PC-3 (cell line): Measurements from ENCODE around the gene GLI1. TPM values are rescaled to one million over a fixed set of nuclear protein-coding genes. Genes with fewer than 3 reads are reported as not detected.
A peak's percentile ranks its signal among the peaks of the same experiment; 100 is the strongest.

Experiments used
- ATAC-seq: fragments of 200-7000 bp; cut with Tn5 transposase; 2 replicates; pipeline ENCODE4 v1.9.1; 2020; ENCODE audit warnings: mild to moderate bottlenecking, moderate library complexity
- BruUV-seq: library from RNA; stranded (reverse); fragments of 400-500 nt; replicated peaks from 2 replicates; lab custom pipeline; 2021; lab: Mats Ljungman, UMichigan
- CTCF ChIA-PET: fragments of 300-600 bp; sonication (Branson Sonifier 250); formaldehyde crosslinking; loops from one replicate; lab custom pipeline; 2022; ENCODE audit warnings: antibody characterized with exemption; lab: Charles Lee
- POLR2A ChIA-PET: fragments of 300-600 bp; sonication (Branson Sonifier 250); formaldehyde crosslinking; loops from one replicate; lab custom pipeline; 2022; ENCODE audit warnings: antibody characterized with exemption; ENCODE audit not compliant: unreplicated experiment; lab: Charles Lee
- DNase-seq: peaks from one replicate; pipeline ENCODE4 v3.0.0-alpha.2; 2015
- H2AFZ ChIP-seq: fragments of 300-600 bp; sonication (generic); 2 replicates; pipeline ENCODE4 v1.6.0; 2016; ENCODE audit warnings: antibody characterized with exemption, low read length
- H3F3A ChIP-seq: fragments of 300-600 bp; sonication (generic); one replicate; pipeline ENCODE4 v1.6.0; 2017; ENCODE audit warnings: antibody characterized with exemption, low read length, control low read depth, mild to moderate bottlenecking; ENCODE audit not compliant: unreplicated experiment
- H3K27ac ChIP-seq: fragments of 300-600 bp; sonication (generic); 2 replicates; pipeline ENCODE4 v1.5.1; 2016; ENCODE audit warnings: mild to moderate bottlenecking, low read length
- H3K27me3 ChIP-seq: fragments of 300-600 bp; sonication (generic); 2 replicates; pipeline ENCODE4 v1.6.1; 2016; ENCODE audit warnings: low read length, mixed read lengths
- H3K36me3 ChIP-seq: fragments of 300-600 bp; sonication (generic); 2 replicates; pipeline ENCODE4 v1.6.1; 2016; ENCODE audit warnings: low read depth, mixed run types, low read length, mixed read lengths
- H3K4me1 ChIP-seq: fragments of 300-600 bp; sonication (generic); 2 replicates; pipeline ENCODE4 v1.5.1; 2016; ENCODE audit warnings: low read length; ENCODE audit not compliant: insufficient read depth
- H3K4me2 ChIP-seq: fragments of 300-600 bp; sonication (generic); 2 replicates; pipeline ENCODE4 v1.6.0; 2016; ENCODE audit warnings: low read length
- H3K4me3 ChIP-seq: fragments of 300-600 bp; sonication (generic); 2 replicates; pipeline ENCODE4 v1.5.1; 2016; ENCODE audit warnings: mild to moderate bottlenecking, low read length, mixed read lengths
- H3K79me2 ChIP-seq: fragments of 300-600 bp; sonication (generic); 2 replicates; pipeline ENCODE4 v1.6.1; 2017; ENCODE audit warnings: low read length, mixed read lengths
- H3K9ac ChIP-seq: fragments of 300-600 bp; sonication (generic); 2 replicates; pipeline ENCODE4 v1.6.0; 2016; ENCODE audit warnings: mild to moderate bottlenecking, low read length
- H3K9me2 ChIP-seq: fragments of 300-600 bp; sonication (generic); replicated peaks from 2 replicates; pipeline ENCODE4 v1.6.1; 2016; ENCODE audit warnings: mixed run types, low read length, mixed read lengths
- H3K9me3 ChIP-seq: fragments of 300-600 bp; sonication (generic); 2 replicates; pipeline ENCODE4 v1.6.1; 2016; ENCODE audit warnings: low read length, mixed read lengths
- H4K20me1 ChIP-seq: fragments of 300-600 bp; sonication (generic); 2 replicates; pipeline ENCODE4 v1.6.1; 2016; ENCODE audit warnings: low read length, mixed read lengths
- CTCF ChIP-seq: fragments of 300-600 bp; sonication (generic); conservative IDR thresholded peaks from 2 replicates; pipeline ENCODE4 v1.5.1; 2017; ENCODE audit warnings: antibody characterized with exemption, low read depth, mild to moderate bottlenecking, low read length
- EZH2 ChIP-seq: fragments of 300-600 bp; sonication (generic); IDR thresholded peaks from one replicate; pipeline ENCODE4 v1.6.1; 2017; ENCODE audit warnings: antibody characterized with exemption, mild to moderate bottlenecking, low read length; ENCODE audit not compliant: unreplicated experiment
- EZH2phosphoT487 ChIP-seq: fragments of 300-600 bp; sonication (generic); IDR thresholded peaks from 2 replicates; pipeline ENCODE4 v1.6.1; 2018; ENCODE audit warnings: mild to moderate bottlenecking, antibody characterized with exemption, low read length, borderline replicate concordance
- intact Hi-C: fragments of 100-400 bp; cut with micrococcal nuclease; formaldehyde crosslinking; loops from 2 replicates; pipeline ENCODE4 v1.9.0; 2023
- total RNA-seq: library from RNA; depleted of rRNA; stranded (reverse); fragments of >200 nt; gene quantifications from 2 replicates; pipeline ENCODE4 v1.2.3, GENCODE V29; 2014

The GLI1 gene
- total RNA-seq, 1 experiment from 2014 or later: 3.0 TPM

- ATAC-seq: no peak
- H3K4me2 ChIP-seq: 0 out of 2 replicates have a peak overlapping the region, but pooled peaks have one; percentile 25
- H3K79me2 ChIP-seq: no peaks in the 10 kb centered on the region
- no peak overlapping the region for H3K27ac ChIP-seq
- H3K4me3 ChIP-seq: no peak overlapping the region
- peaks cover 23% of the 10 kb centered on the region for H3K4me1 ChIP-seq
- no peaks in the 10 kb centered on the region for H4K20me1 ChIP-seq
- no TSS peak for BruUV-seq
- no peaks in the 10 kb centered on the region for H3F3A ChIP-seq
- ChIA-PET CTCF (interaction anchor here (0.5 to 1.1 kb wide), 5 partner anchors 23 to 226 kb away, joined by 3 to 18 read pairs (median 7); partner anchors contain the start of gene SHMT2), POLR2A (no interaction called here)
- H3K9me2 ChIP-seq: no peaks in the 10 kb centered on the region
- TF ChIP-seq EZH2 (no peak), CTCF (no peak), EZH2phosphoT487 (no peak)
- H3K9me3 ChIP-seq: no peaks in the 10 kb centered on the region
- 0 out of 2 replicates have a peak, but pooled peaks cover 4% of the 10 kb centered on the region for H3K27me3 ChIP-seq
- no peak for DNase-seq
- H2AFZ ChIP-seq: no peak overlapping the region
- H3K36me3 ChIP-seq: no peaks in the 10 kb centered on the region
- intact Hi-C loops: no loop called here
- H3K9ac ChIP-seq: no peak overlapping the region
Observed at GRCh38 chr12:57455374-57456144, 4.0 kb upstream of the GLI1 start.

GRCh38 chr12:57456145-57456700 is 3.4 kb upstream of the GLI1 start:
- peak; percentile 60 for DNase-seq
- ChIA-PET POLR2A (no interaction called here), CTCF (interaction anchor here (0.5 to 1.1 kb wide), 3 partner anchors 23 to 148 kb away, joined by 3 to 10 read pairs (median 3); no protein-coding TSS in a partner anchor)
- Histone ChIP-seq H3K9me2 (no peaks in the 10 kb centered on the region), H2AFZ (no peak overlapping the region), H3K36me3 (no peaks in the 10 kb centered on the region), H3K9me3 (no peaks in the 10 kb centered on the region), H3K4me1 (peaks cover 26% of the 10 kb centered on the region), H3K27me3 (peaks cover 10% of the 10 kb centered on the region; the same call in 1 of the 2 replicates), H3K79me2 (no peaks in the 10 kb centered on the region), H3K4me3 (no peak overlapping the region), H3K4me2 (0 out of 2 replicates have a peak overlapping the region, but pooled peaks have one; percentile 25), H3K27ac (no peak overlapping the region), H3K9ac (no peak overlapping the region), H4K20me1 (no peaks in the 10 kb centered on the region), H3F3A (no peaks in the 10 kb centered on the region)
- no peak for TF ChIP-seq EZH2
- TF ChIP-seq EZH2phosphoT487: no peak
- TF ChIP-seq CTCF: peak; percentile 87
- intact Hi-C loops: no loop called here
- BruUV-seq: no TSS peak
- peak; percentile 26; the same call in 1 of the 2 replicates for ATAC-seq
